Cardiac muscle cell (in vitro differentiated cells and primary cell): ENCODE measurements around the gene DKK1. TPM values are rescaled to one million over a fixed set of nuclear protein-coding genes. Genes with fewer than 3 reads are reported as not detected.

Experiments
- DNase-seq, 2 donors: peaks; one replicate each; pipeline versions ENCODE4 v3.0.0 to v3.0.0-alpha.2; 2010 to 2017; ENCODE audit warnings: low read depth in 1 of 2, low spot score in 1 of 2
- H3K27ac ChIP-seq: fragments of 200-600 bp; sonication (generic); 2 replicates; pipeline ENCODE4 v1.5.1; 2016
- H3K27me3 ChIP-seq: fragments of 200-600 bp; sonication (generic); 2 replicates; pipeline ENCODE4 v1.6.0; 2016; ENCODE audit warnings: control low read depth
- H3K36me3 ChIP-seq: fragments of 200-600 bp; sonication (generic); 2 replicates; pipeline ENCODE4 v1.5.1; 2016; ENCODE audit warnings: control low read depth
- H3K4me1 ChIP-seq: fragments of 200-600 bp; sonication (generic); 2 replicates; pipeline ENCODE4 v1.8.1; 2017; ENCODE audit warnings: low read depth, mild to moderate bottlenecking, mixed run types
- H3K4me3 ChIP-seq: fragments of 200-600 bp; sonication (generic); 2 replicates; pipeline ENCODE4 v1.5.1; 2016; ENCODE audit warnings: mild to moderate bottlenecking
- H3K9me3 ChIP-seq: fragments of 200-600 bp; sonication (generic); 2 replicates; pipeline ENCODE4 v1.5.1; 2017; ENCODE audit warnings: low read depth, mild to moderate bottlenecking, control low read depth
- CTCF ChIP-seq: IDR thresholded peaks from 2 replicates; pipeline ENCODE4 v1.5.1; 2012; ENCODE audit warnings: low read depth, mild to moderate bottlenecking, low read length
- polyA plus RNA-seq: library from polyadenylated mRNA; unstranded; fragments of >200 nt; fragmentation: Nextera tagmentation; extraction: Ambion mirVana; gene quantifications from 2 replicates; pipeline ENCODE4 v1.2.1, GENCODE V29; 2016
- total RNA-seq: library from RNA; depleted of rRNA; stranded (reverse); fragments of >200 nt; gene quantifications from 2 replicates; pipeline ENCODE4 v1.2.3, GENCODE V29; 2016

Gene DKK1
- total and polyA plus RNA-seq, 2 experiments from 2014 or later: 3.2 to 11.1 TPM

GRCh38 chr10:52326382-52326781, 12.3 kb downstream of the DKK1 start:
- H3K27ac ChIP-seq: no peak overlapping the region
- H3K27me3 ChIP-seq: no peaks in the 10 kb centered on the region
- no peaks in the 10 kb centered on the region for H3K9me3 ChIP-seq
- no peak overlapping the region for H3K4me3 ChIP-seq
- no peak for DNase-seq
- no peaks in the 10 kb centered on the region for H3K36me3 ChIP-seq
- no peak for TF ChIP-seq CTCF
- no peaks in the 10 kb centered on the region for H3K4me1 ChIP-seq

DNA sequence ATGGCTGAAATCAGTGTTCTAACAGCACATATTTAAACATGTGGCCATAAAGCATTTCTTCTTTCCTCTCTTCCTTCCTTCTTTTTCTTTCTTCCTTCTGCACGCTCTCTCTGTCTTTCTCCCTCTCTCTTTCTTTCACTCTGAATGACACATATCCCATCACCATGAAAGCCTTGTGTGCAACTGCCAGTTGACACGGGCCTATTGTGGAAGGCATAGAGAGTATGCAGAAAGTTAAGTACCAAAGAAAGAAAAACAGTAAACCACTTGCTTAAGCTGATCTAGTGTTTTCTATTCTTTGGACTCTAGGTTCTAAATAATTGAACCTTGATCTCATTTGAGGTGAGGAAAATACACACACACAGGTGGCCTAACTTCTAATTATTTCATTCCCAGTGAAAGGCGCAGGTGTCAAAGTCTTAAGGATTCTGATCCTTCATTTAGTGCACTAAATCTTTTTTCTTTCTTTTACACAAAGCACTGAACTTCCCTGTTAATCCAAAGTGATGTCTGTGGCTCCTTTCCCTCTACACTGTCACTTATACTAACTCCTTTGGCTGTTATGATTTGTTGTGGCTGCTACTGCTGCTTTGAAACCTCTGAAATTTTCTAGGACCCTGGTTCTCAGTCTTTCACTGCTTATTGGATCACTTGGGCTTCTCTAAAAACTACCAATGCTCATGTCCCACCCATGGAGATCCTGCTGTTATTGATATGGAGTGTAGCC, 17.7 kb downstream of the DKK1 start:
- H3K27ac ChIP-seq: no peak overlapping the region
- no peak for DNase-seq
- H3K9me3 ChIP-seq: no peaks in the 10 kb centered on the region
- no peaks in the 10 kb centered on the region for H3K27me3 ChIP-seq
- no peaks in the 10 kb centered on the region for H3K4me1 ChIP-seq
- no peak for TF ChIP-seq CTCF
- H3K36me3 ChIP-seq: no peaks in the 10 kb centered on the region
- H3K4me3 ChIP-seq: no peak overlapping the region

DNA sequence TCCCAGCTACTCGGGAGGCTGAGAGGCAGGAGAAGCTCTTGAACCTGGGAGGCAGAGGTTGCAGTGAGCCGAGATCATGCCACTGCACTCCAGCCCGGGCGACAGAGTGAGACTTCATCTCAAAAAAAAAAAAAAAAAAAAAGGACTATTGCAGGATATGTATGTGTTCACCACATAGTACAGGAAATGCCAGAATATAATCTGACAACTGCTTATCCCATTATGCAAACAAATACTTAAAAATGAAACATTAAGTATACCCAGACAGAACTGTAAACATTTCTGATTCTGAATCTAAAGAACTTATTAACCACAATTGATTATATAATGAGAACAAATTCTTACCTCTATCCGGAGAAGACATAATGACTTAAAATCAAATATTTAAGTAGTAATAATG, 18.7 kb downstream of the DKK1 start:
- Histone ChIP-seq H3K4me3 (no peak overlapping the region), H3K36me3 (no peaks in the 10 kb centered on the region), H3K27me3 (no peaks in the 10 kb centered on the region), H3K27ac (no peak overlapping the region), H3K4me1 (no peaks in the 10 kb centered on the region), H3K9me3 (no peaks in the 10 kb centered on the region)
- DNase-seq: peak in 1 of 2 donors; percentile 33
- no peak for TF ChIP-seq CTCF

GRCh38 chr10:52334595-52334994, 20.5 kb downstream of the DKK1 start:
- TF ChIP-seq CTCF: no peak
- Histone ChIP-seq H3K36me3 (no peaks in the 10 kb centered on the region), H3K27me3 (no peaks in the 10 kb centered on the region), H3K4me3 (no peak overlapping the region), H3K4me1 (no peaks in the 10 kb centered on the region), H3K9me3 (no peaks in the 10 kb centered on the region), H3K27ac (no peak overlapping the region)
- DNase-seq: peak in 1 of 2 donors; percentile 21

DNA sequence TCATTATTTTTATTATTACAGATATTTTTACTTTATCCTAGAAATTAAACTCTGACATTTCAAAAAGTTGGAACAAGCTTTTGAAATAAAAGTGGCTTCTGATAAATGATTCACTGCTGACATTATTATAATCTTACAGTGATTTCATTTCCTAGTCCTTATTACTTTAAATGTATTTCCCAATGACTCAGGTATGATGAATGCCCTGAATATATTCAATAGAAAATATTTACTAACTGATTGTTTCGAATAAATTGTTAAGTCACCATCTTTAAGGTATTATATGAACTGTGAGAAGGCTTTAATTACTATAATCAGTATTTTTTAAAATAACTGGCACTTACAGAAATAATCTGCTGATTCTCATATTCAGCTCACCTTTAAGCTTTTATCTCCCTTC, 21.6 kb downstream of the DKK1 start:
- DNase-seq: no peak
- no peak overlapping the region for H3K27ac ChIP-seq
- H3K36me3 ChIP-seq: no peaks in the 10 kb centered on the region
- no peak for TF ChIP-seq CTCF
- no peaks in the 10 kb centered on the region for H3K4me1 ChIP-seq
- H3K9me3 ChIP-seq: no peaks in the 10 kb centered on the region
- no peak overlapping the region for H3K4me3 ChIP-seq
- no peaks in the 10 kb centered on the region for H3K27me3 ChIP-seq

DNA sequence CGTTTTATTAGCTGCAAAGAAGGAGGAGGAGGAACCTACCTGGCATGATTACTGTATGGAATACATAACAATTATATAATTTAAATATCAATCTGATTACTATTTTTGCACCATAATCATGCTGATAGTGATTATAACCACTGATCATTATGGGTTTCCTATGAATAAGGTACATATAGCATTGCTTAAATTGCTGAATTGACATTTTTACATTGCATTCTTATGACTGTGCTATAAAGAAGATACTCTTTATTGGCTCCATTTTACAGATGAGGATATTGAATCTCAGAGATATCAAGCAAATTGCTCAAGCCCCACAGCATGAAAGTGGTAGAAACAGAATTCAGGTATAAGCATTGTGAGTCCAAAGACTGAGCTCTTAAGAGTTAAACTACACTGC, 23.1 kb downstream of the DKK1 start:
- no peak overlapping the region for H3K27ac ChIP-seq
- no peaks in the 10 kb centered on the region for H3K36me3 ChIP-seq
- no peak for TF ChIP-seq CTCF

More for the DNA sequence above, 23.1 kb downstream of the DKK1 start:
- Histone ChIP-seq H3K4me1 (peaks cover 5% of the 10 kb centered on the region), H3K9me3 (no peaks in the 10 kb centered on the region), H3K27me3 (no peaks in the 10 kb centered on the region), H3K4me3 (no peak overlapping the region)
- no peak for DNase-seq
